OCI-LY7 (cell line): ENCODE measurements around the gene CMTM4.

Experiments used
- EZH2phosphoT487 ChIP-seq: fragments of 200-600 bp; sonication (generic); IDR thresholded peaks from 2 replicates; pipeline ENCODE4 v1.6.1; 2018; ENCODE audit warnings: low read depth, borderline replicate concordance, mild to moderate bottlenecking, mixed run types, antibody characterized with exemption, low read length, moderate library complexity, mixed read lengths
- TF ChIP-seq, protein P1 (sequence below): fragments of 200-600 bp; sonication (generic); conservative IDR thresholded peaks from 2 replicates; pipeline ENCODE4 v1.5.1; 2014; ENCODE audit warnings: mild to moderate bottlenecking, antibody characterized with exemption, low read length, moderate library complexity, mixed read lengths

DNA sequence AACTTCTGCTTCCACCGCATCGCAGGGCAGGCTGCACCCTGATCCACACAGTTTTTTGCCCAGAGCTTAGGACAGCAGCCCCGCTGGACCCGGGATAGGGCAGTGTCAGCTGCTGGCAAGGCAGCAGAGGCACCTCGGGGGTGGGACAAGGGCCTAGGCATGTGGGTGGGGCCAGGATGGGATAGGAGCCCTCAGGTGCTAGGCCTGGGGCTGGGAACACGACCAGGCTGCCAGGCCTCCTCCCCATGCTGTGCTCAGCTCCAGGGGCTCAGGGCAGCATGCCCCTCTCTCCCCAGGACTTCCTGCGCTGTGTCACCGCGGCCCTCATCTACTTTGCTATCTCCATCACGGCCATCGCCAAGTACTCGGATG is 87.4 kb downstream of the CMTM4 start:
- TF ChIP-seq, protein P1, sequence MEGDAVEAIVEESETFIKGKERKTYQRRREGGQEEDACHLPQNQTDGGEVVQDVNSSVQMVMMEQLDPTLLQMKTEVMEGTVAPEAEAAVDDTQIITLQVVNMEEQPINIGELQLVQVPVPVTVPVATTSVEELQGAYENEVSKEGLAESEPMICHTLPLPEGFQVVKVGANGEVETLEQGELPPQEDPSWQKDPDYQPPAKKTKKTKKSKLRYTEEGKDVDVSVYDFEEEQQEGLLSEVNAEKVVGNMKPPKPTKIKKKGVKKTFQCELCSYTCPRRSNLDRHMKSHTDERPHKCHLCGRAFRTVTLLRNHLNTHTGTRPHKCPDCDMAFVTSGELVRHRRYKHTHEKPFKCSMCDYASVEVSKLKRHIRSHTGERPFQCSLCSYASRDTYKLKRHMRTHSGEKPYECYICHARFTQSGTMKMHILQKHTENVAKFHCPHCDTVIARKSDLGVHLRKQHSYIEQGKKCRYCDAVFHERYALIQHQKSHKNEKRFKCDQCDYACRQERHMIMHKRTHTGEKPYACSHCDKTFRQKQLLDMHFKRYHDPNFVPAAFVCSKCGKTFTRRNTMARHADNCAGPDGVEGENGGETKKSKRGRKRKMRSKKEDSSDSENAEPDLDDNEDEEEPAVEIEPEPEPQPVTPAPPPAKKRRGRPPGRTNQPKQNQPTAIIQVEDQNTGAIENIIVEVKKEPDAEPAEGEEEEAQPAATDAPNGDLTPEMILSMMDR: no peak
- no peak for TF ChIP-seq EZH2phosphoT487
